Activated CD8-positive, alpha-beta memory T cell treated with anti-CD3 and anti-CD28 coated beads, Interleukin-2, amount 10 ng/mL, durations not matched to agents 7 days and 5 days (primary cell): ENCODE results near the gene MRPL11. TPM values are rescaled to one million over a fixed set of nuclear protein-coding genes. Genes with fewer than 3 reads are reported as not detected.
"Not testable (repeated sequence)": the region's sequence is repeated elsewhere in the genome, so short reads cannot be mapped to it uniquely, and the experiment has no call there.

ENCODE experiments used
- ATAC-seq: fragments of 150-1000 bp; cut with Tn5 transposase; one replicate; pipeline ENCODE4 v1.10.0; 2021; ENCODE audit warnings: moderate library complexity
- CTCF ChIA-PET: fragments of 350-600 bp; sonication (Branson Sonifier 250); formaldehyde crosslinking; loops from one replicate; lab custom pipeline; 2021; ENCODE audit warnings: antibody characterized with exemption; lab: Charles Lee
- DNase-seq: peaks from one replicate; pipeline ENCODE4 v3.0.0-alpha.2; 2020
- H3K27ac Mint-ChIP-seq: one replicate; pipeline ENCODE4 v1.8.0; 2021; ENCODE audit warnings: mild to moderate bottlenecking, mixed read lengths
- H3K27me3 Mint-ChIP-seq: one replicate; pipeline ENCODE4 v1.8.0; 2021; ENCODE audit warnings: mixed read lengths
- H3K36me3 Mint-ChIP-seq: one replicate; pipeline ENCODE4 v1.8.0; 2021; ENCODE audit warnings: mild to moderate bottlenecking, mixed read lengths
- H3K4me1 Mint-ChIP-seq: one replicate; pipeline ENCODE4 v1.8.0; 2021; ENCODE audit warnings: mixed read lengths
- H3K4me3 Mint-ChIP-seq: one replicate; pipeline ENCODE4 v1.8.0; 2021; ENCODE audit warnings: mild to moderate bottlenecking, moderate library complexity, mixed read lengths
- H3K9me3 Mint-ChIP-seq: one replicate; pipeline ENCODE4 v1.8.0; 2022; ENCODE audit warnings: low read depth, mixed read lengths
- total RNA-seq, 2 experiments: library from RNA; stranded (reverse); gene quantifications; one replicate each; pipeline ENCODE4 v1.2.3, GENCODE V29; 2021

The MRPL11 gene
- total RNA-seq, 2 experiments from 2014 or later: 75.5 to 91.3 TPM

DNA sequence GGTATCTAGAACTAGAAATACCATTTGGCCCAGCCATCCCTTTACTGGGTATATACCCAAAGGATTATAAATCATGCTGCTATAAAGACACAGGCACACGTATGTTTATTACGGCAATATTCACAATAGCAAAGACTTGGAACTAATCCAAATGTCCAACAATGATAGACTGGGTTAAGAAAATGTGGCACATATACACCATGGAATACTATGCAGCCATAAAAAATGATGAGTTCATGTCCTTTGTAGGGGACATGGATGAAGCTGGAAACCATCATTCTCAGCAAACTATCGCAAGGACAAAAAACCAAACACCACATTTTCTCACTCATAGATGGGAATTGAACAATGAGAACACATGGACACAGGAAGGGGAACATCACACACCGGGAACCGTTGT is 25.5 kb upstream of the MRPL11 start:
- not testable (repeated sequence) for H3K27ac Mint-ChIP-seq, H3K9me3 Mint-ChIP-seq, H3K27me3 Mint-ChIP-seq, DNase-seq, H3K36me3 Mint-ChIP-seq, ATAC-seq, H3K4me3 Mint-ChIP-seq
- H3K4me1 Mint-ChIP-seq: peaks cover 34% of the 10 kb centered on the region
- CTCF ChIA-PET: interaction anchor here (0.7 kb wide), 1 partner anchor 342 kb away, joined by 3 read pairs; no protein-coding TSS in a partner anchor

DNA sequence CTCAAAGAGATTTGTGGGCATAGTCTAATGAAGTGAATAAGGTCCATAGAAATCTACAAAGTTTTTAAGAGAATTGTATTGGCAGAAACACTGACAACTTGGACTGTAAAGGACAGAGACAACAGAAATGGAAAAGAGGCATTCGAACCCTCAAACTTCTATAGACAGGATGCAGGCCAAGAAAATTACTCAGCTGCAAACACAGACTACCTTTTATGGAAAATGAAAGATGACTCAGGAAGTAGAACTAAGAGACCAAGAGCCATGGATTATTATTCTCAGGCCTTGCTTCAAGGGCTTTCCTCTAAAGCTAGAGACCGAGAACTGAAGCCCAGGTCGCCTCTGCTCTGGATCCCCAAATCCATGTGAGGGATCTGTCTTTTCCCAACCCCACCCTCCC is 24.3 kb upstream of the MRPL11 start:
- CTCF ChIA-PET: interaction anchor here (1.1 kb wide), 1 partner anchor 54 kb away, joined by 4 read pairs; no protein-coding TSS in a partner anchor
- no peaks in the 10 kb centered on the region for H3K27me3 Mint-ChIP-seq
- H3K36me3 Mint-ChIP-seq: peaks cover 1% of the 10 kb centered on the region
- DNase-seq (no peak), ATAC-seq (no peak)
- H3K27ac Mint-ChIP-seq: peak overlapping the region; percentile 67
- no peak overlapping the region for H3K4me3 Mint-ChIP-seq
- H3K4me1 Mint-ChIP-seq: peaks cover 36% of the 10 kb centered on the region
- H3K9me3 Mint-ChIP-seq: no peaks in the 10 kb centered on the region

DNA sequence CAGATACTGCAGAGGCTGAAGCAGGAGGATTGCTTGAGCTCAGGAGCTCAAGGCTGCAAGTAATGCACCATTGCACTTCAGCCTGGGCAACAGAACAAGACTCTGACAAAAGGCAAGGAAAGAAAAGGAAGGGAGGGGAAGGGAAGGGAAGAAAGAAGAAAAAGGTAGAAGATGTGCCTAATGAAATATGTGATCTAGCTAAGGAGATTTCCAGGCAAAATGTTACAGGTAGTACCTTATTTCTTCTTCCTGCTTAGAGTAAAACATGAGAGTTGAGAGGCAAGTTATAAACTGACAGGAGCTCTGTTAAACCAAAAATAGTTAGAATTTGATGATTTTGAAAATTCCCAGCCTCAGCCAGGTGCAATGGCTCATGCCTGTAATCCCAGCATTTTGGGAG is 23.4 kb upstream of the MRPL11 start:
- Mint-ChIP-seq H3K27me3 (no peaks in the 10 kb centered on the region), H3K36me3 (peaks cover 1% of the 10 kb centered on the region), H3K9me3 (no peaks in the 10 kb centered on the region), H3K4me1 (peaks cover 30% of the 10 kb centered on the region), H3K4me3 (no peak overlapping the region), H3K27ac (no peak overlapping the region)
- no peak for ATAC-seq
- CTCF ChIA-PET: interaction anchor here (1.1 to 2.0 kb wide), 3 partner anchors 17 to 372 kb away, joined by 3 to 7 read pairs (median 6); partner anchors contain the start of genes DPP3 and MRPL11
- no peak for DNase-seq

DNA sequence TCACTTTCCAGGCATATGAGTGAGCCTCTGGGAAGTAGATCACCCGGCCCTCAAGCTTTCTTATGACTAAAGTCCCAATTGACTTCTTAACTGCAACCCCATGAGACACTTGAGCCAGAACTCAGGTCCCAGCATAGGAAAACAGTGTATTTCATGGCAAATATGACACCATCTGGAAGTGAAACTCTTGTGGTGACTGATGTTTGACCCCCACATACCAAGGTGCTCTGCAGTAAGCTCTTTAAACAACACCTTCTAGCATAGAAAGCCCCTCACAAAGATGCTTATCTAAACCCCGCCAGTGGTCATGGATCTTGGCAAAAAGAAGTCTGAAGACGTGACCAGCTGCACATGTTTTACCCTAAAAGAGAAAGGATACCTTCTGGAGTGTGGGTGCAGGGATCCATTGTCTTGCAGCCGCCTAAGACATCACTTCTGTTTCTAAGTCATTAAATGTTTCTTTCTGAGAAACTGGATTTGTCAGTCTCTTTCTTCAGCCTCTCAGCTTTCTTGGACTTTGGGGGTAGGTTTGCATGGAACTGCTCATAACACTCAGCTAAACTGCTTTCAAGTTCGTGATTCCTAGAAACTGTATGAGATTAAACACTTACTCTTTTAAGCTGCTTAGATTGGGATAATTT is 20.6 kb upstream of the MRPL11 start:
- Mint-ChIP-seq H3K36me3 (peaks cover 1% of the 10 kb centered on the region), H3K4me1 (peaks cover 32% of the 10 kb centered on the region), H3K9me3 (no peaks in the 10 kb centered on the region), H3K4me3 (no peak overlapping the region), H3K27ac (no peak overlapping the region), H3K27me3 (no peaks in the 10 kb centered on the region)
- peak; percentile 20 for ATAC-seq
- DNase-seq: no peak
- CTCF ChIA-PET: no interaction called here

DNA sequence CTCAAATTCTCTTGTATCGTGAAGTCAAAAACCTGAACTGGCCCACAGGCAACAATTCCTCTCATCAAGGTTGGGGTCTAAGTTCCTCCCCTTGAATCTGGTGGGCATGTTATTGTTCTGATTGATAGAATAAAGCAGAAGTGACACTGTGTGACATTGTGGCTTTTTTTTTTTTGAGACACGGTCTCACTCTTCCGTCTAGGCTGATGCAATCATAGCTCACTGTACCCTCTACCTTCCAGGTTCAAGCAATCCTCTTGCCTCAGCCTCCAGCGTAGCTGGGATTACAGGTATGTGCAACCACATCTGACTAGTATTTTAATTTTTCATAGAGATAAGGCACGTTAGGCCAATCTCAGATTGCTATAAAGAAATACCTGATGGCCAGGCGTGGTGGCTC is 19.2 kb upstream of the MRPL11 start:
- Mint-ChIP-seq H3K4me1 (peaks cover 32% of the 10 kb centered on the region), H3K4me3 (no peak overlapping the region), H3K27me3 (no peaks in the 10 kb centered on the region), H3K27ac (no peak overlapping the region), H3K9me3 (no peaks in the 10 kb centered on the region), H3K36me3 (peaks cover 1% of the 10 kb centered on the region)
- CTCF ChIA-PET: interaction anchor here (0.7 kb wide), 1 partner anchor 19 kb away, joined by 3 read pairs; the partner anchor contains the start of gene MRPL11
- ATAC-seq (no peak), DNase-seq (no peak)

DNA sequence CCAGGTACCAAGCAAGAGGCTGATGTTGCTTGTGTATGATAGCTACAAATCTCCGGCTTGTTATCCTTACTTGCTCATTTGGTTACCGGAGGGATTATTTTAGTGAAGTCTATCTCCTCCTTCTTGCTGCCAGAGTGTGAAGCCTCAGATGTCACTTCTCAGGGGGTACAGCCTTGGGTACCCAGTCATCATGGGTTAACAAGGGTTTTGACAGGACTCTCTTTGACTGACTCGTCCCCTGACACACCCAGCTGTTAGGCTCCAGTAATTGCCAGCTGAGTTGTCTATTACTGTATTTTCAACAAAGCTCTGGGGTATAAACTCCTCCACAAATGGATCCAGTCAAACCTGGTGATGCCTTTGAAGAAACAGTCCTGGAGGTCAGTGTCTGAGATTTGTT is 16.2 kb upstream of the MRPL11 start:
- no peak for ATAC-seq
- CTCF ChIA-PET: interaction anchor here (0.9 to 1.6 kb wide), 5 partner anchors 16 to 720 kb away, joined by 3 to 7 read pairs (median 5); partner anchors contain the start of genes DPP3, MRPL11 and RBM4B
- Mint-ChIP-seq H3K27ac (no peak overlapping the region), H3K36me3 (no peaks in the 10 kb centered on the region), H3K4me3 (no peak overlapping the region), H3K9me3 (no peaks in the 10 kb centered on the region), H3K27me3 (peaks cover 6% of the 10 kb centered on the region), H3K4me1 (peaks cover 26% of the 10 kb centered on the region)
- DNase-seq: no peak

DNA sequence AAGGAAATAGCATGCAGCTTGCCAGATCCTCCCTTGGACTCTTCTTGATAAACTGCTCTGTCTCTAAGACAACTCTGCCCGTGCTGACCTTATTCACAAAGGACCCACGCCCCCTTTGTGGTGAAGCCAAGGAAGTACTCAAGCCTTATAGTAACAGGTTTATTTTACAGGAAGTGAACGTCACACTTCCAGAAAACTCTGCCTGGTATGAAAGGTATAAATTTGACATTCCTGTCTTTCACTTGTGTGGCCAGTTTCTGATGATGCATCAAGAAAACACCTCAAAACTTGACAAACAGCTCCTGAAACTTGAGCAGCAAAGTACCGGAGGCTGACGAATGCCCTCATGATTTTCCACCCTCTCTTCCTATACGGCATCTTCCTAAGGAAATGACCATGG is 15.6 kb upstream of the MRPL11 start:
- no peaks in the 10 kb centered on the region for H3K9me3 Mint-ChIP-seq

DNA sequence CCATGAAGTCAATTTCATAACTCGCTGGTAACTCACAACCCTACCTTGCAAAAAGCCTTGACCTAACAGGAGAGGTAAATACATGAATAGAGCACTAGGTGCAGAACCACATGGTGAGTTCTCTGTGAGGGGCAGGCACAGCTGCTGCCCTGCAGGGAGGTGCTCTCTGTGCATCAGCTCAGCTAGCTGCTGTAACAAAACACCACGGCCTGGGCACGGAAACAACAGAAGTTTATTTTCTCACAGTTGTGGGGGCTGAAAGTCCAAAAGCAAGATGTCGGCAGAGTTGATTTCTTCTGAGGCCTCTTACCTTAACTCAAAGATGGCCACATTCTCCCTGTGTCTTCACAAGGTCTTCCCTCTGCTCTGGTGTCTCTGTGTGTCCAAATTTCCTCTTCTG is 13.0 kb upstream of the MRPL11 start:
- H3K4me1 Mint-ChIP-seq: peaks cover 13% of the 10 kb centered on the region
- H3K27me3 Mint-ChIP-seq: peaks cover 6% of the 10 kb centered on the region
- no peak overlapping the region for H3K4me3 Mint-ChIP-seq
- ATAC-seq (no peak), DNase-seq (no peak)
- CTCF ChIA-PET: interaction anchor here (1.8 kb wide), 1 partner anchor 63 kb away, joined by 4 read pairs; no protein-coding TSS in a partner anchor
- no peak overlapping the region for H3K27ac Mint-ChIP-seq
- no peaks in the 10 kb centered on the region for H3K36me3 Mint-ChIP-seq
- H3K9me3 Mint-ChIP-seq: no peaks in the 10 kb centered on the region

More for the DNA sequence above, 15.6 kb upstream of the MRPL11 start:
- CTCF ChIA-PET: interaction anchor here (0.9 to 1.6 kb wide), 3 partner anchors 68 to 719 kb away, joined by 3 to 5 read pairs (median 3); partner anchors contain the start of gene RBM4B
- H3K27ac Mint-ChIP-seq: no peak overlapping the region
- H3K36me3 Mint-ChIP-seq: no peaks in the 10 kb centered on the region
- H3K27me3 Mint-ChIP-seq: peaks cover 6% of the 10 kb centered on the region
- H3K4me1 Mint-ChIP-seq: peaks cover 21% of the 10 kb centered on the region
- no peak for DNase-seq
- ATAC-seq: no peak
- H3K4me3 Mint-ChIP-seq: no peak overlapping the region

DNA sequence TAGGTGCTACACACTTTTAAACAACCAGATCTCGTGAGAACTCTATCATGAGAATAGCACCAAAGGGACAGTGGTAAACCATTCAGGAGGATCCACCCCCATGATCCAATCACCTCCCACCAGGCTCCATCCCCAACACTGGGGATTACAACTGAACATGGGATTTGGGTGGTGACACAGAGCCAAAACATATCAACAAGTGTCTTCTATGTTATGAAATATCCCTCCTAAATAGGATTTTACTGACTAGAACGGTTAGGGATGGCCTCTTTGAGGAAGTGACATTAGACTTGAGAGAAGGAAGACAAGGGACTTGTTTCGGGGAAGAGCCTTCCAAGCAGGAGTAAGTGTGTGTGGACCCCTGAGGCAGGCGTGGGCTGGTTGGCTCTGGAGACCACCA is 11.9 kb upstream of the MRPL11 start:
- Mint-ChIP-seq H3K4me3 (no peak overlapping the region), H3K36me3 (no peaks in the 10 kb centered on the region), H3K4me1 (peaks cover 13% of the 10 kb centered on the region), H3K27me3 (peaks cover 6% of the 10 kb centered on the region), H3K27ac (no peak overlapping the region), H3K9me3 (no peaks in the 10 kb centered on the region)
- no peak for ATAC-seq
- DNase-seq: no peak
- CTCF ChIA-PET: no interaction called here

DNA sequence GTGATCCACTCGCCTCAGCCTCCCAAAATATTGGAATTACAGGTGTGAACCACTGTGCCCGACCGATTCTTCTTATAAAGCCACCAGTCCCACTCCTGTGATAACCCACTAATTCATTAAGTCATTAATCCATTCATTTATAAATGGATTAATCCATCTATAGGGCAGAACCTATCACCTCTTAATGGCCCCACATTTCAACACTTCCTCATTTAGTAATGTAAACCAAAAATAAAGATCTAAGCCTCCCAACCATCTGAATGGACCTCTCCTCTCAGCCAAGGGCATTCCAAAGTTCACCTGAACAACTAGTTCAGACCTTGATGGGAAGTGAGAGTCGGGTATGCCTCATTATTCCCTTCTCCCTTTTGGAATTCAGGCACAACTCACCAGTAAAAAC is 9.9 kb upstream of the MRPL11 start:
- no peak overlapping the region for H3K27ac Mint-ChIP-seq
- peaks cover 4% of the 10 kb centered on the region for H3K9me3 Mint-ChIP-seq
- no peak for ATAC-seq
- H3K4me3 Mint-ChIP-seq: no peak overlapping the region
- H3K36me3 Mint-ChIP-seq: no peaks in the 10 kb centered on the region
- peaks cover 6% of the 10 kb centered on the region for H3K27me3 Mint-ChIP-seq
- no peaks in the 10 kb centered on the region for H3K4me1 Mint-ChIP-seq
- DNase-seq: no peak
- CTCF ChIA-PET: no interaction called here

DNA sequence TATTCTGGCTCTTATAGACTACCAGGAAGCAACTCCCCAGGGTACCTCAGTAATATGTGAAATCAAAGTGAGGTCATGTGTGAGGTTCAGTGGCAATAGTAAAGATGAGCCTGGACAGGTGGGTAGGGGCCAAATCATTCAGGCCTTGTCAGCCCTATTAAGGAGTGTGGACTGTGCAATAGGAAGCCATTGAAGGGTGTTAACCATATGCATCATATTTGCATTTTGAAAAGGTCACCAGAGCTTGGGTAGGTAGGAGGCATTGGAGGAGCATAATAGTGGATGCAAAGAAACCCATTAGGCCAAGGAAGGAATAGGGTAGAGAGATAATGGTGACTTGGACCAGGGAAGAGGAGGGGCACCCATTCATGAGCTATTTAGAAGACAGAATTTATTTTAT is 8.4 kb upstream of the MRPL11 start:
- H3K27me3 Mint-ChIP-seq: peaks cover 5% of the 10 kb centered on the region
- H3K9me3 Mint-ChIP-seq: peaks cover 4% of the 10 kb centered on the region
- H3K4me3 Mint-ChIP-seq: no peak overlapping the region
- no peak for ATAC-seq
- CTCF ChIA-PET: interaction anchor here (1.0 to 1.2 kb wide), 2 partner anchors 8 to 38 kb away, joined by 3 to 5 read pairs; partner anchors contain the start of gene MRPL11
- no peaks in the 10 kb centered on the region for H3K4me1 Mint-ChIP-seq
- H3K36me3 Mint-ChIP-seq: no peaks in the 10 kb centered on the region
- H3K27ac Mint-ChIP-seq: no peak overlapping the region
- DNase-seq: no peak

DNA sequence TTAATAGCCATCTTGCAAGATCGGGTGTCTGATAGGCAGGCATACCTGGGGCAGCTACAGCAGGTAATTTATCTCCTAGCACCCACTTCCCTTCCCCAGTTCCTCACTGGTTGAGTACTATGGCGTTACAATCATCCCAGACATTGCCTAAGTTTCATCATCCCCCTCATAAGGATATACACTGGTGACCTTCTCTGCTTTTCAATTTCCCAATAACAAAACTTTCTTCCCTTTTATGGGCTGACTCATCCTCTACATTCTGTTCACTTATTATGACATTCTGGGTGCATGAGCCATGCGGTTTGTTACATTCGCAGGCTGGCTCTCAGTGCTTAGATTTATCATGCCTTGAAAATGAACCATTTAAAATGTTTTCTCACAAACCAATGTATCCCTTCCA is 5.0 kb upstream of the MRPL11 start:
- no peaks in the 10 kb centered on the region for H3K36me3 Mint-ChIP-seq
- no peaks in the 10 kb centered on the region for H3K27me3 Mint-ChIP-seq
- CTCF ChIA-PET: no interaction called here
- no peak overlapping the region for H3K27ac Mint-ChIP-seq
- no peak overlapping the region for H3K4me3 Mint-ChIP-seq
- peaks cover 4% of the 10 kb centered on the region for H3K9me3 Mint-ChIP-seq
- no peak for ATAC-seq
- no peak for DNase-seq
- H3K4me1 Mint-ChIP-seq: peaks cover 5% of the 10 kb centered on the region

DNA sequence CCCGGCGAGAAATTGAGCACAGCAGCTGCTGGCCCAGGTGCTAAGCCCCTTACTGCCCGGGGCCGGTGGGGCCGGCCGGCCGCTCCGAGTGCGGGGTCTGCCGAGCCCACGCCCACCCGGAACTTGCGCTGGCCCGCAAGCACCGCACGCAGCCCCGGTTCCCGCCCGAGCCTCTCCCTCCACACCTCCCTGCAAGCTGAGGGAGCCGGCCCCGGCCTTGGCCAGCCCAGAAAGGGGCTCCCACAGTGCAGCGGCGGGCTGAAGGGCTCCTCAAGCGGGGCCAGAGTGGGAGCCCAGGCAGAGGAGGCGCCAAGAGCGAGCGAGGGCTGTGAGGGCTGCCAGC is 2.3 kb upstream of the MRPL11 start:
- peaks cover 21% of the 10 kb centered on the region for H3K4me1 Mint-ChIP-seq
- not testable (repeated sequence) for H3K9me3 Mint-ChIP-seq, H3K27me3 Mint-ChIP-seq, ATAC-seq, H3K36me3 Mint-ChIP-seq, H3K27ac Mint-ChIP-seq, DNase-seq, H3K4me3 Mint-ChIP-seq
- CTCF ChIA-PET: interaction anchor here (1.1 to 4.4 kb wide), 3 partner anchors 32 to 237 kb away, joined by 3 to 46 read pairs (median 5); partner anchors contain the start of gene RBM4B
